GM19351 (cell line): ENCODE results near the gene HSPB2.
"Not testable (repeated sequence)": the region's sequence is repeated elsewhere in the genome, so short reads cannot be mapped to it uniquely, and the experiment has no call there.

ENCODE experiments used
- ATAC-seq: cut with Tn5 transposase; IDR thresholded peaks from one replicate; pipeline ENCODE4 v1.9.1; 2021; ENCODE audit warnings: mild to moderate bottlenecking, moderate library complexity; ENCODE audit not compliant: unreplicated experiment

Gene HSPB2

DNA sequence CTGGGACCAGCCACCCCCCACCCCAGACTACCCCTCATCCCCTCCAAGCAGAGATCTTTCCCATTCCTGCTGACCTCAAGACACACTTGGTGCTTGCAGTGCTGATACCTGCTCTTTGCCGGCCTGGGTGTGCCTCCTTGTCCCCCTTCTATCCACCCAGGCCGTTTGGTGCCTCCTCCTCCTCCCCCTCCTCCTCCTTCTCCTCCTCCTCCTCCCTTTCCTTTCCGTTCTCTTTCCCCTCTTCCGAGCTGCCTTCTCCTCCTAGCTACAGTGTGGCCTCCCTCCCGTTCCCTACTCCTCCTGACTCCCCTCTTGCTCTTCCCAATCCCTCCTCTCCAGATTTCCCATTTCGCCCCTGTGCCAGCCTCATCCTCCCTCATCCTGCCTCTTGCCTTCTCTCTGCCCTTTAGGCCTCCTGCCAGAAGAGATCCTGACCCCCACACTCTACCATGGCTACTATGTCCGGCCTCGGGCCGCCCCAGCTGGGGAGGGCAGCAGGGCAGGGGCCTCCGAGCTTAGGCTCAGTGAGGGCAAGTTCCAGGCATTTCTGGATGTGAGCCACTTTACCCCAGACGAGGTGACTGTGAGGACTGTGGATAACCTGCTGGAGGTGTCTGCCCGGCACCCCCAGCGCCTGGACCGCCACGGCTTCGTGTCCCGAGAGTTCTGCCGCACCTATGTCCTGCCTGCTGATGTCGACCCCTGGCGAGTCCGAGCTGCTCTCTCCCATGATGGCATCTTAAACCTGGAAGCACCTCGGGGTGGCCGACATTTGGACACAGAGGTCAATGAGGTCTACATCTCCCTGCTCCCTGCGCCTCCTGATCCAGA is 712 bp downstream of the HSPB2 start:
- no peak for ATAC-seq

DNA sequence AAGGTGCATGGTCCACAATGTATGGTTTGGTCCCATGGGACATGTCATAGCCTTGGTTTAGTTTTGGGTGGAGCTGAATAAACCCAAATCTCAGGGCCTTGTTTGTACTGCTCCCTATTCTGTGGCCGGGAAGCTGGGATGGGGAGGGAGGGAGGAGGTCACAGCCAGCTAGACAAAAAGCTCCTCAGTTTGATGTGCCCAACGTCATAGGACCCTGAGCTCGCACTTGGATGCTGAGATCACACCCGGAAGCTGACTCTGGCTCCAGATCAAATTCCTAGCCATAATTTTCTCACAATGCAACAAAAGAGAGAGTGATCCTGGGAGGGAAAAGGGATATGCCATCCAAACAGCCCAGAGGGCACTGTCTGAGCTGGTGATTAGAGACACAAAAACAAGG is 1.5 kb downstream of the HSPB2 start:
- no peak for ATAC-seq

DNA sequence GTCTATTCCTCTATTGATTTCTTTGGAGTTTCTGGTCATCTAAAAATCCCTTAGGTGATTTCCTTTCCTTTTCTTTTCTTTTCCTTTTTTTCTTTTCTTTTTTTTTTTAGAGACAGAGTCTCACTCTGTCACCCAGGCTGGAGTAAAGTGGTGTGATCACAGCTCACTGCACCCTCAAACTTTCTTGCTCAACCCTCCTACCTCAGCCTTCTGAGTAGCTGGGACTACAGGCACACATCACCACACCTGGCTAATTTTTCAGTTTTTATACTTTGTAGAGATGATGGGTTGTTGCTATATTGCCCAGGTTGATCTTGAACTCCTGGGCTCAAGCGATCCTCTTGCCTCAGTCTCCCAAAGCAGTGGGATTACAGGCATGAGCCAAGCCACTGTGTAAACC is 4.2 kb downstream of the HSPB2 start:
- ATAC-seq = no peak

DNA sequence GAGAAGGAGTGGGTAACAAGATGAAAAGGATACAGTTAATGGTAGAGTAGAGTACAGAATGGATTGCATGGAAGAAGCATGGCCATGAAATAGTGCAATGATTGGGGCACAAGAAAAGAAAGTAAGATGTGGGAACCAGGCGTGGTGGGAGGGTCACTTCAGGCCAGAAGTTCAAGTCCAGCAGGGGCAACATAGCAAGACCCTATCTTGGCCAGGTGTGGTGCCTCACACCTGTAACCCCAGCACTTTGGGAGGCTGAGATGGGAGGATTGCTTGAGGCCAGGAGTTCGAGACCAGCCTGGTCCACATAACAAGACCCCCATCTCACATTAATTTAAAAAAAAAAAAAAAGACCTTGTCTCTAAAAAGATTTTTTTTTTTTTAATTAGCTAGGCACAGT is 4.8 kb downstream of the HSPB2 start:
- ATAC-seq = no peak

- no peak for ATAC-seq
Measured at GRCh38 chr11:111917788-111918187, 5.3 kb downstream of the HSPB2 start.

- no peak for ATAC-seq
Measured at GRCh38 chr11:111918390-111919256, 6.1 kb downstream of the HSPB2 start, which contains the start of gene C11orf52. TSS of gene C11orf52 (plus strand) at chr11:111918913. CDS start at chr11:111918973, 60 bp downstream.

GRCh38 chr11:111920908-111921307 is 8.4 kb downstream of the HSPB2 start:
- no peak for ATAC-seq

DNA sequence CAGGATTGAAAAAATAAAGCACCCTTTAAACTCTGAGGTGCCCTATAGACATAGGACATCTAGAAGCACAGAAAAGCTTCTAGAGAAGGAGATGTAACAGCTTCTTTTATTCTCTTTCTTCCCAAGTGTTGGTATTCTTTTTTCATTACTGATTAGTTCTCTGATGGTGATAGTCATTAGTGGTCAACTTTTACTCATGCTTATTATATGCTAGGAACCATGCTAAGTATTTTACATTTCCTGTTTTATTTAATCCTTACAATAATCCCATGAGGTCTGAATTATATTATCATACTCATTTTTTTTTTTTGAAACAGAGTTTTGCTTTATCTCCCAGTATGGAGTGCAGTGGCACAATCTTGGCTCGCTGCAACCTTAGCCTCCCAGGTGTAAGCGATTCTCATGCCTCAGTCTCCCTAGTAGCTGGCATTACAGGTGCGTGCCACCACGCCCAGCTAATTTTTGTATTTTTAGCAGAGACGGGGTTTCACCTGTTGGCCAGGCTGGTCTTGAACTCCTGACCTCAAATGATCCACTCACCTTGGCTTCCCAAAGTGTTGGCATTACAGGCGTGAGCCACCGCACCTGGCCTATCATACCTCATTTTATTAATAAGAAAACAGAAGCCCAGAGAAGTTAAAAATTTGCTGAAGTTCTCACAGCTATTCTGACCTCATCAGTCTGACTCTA is 9.2 kb downstream of the HSPB2 start:
- no peak for ATAC-seq

- no peak for ATAC-seq
Measured at GRCh38 chr11:111922803-111923202, 10.3 kb downstream of the HSPB2 start.

DNA sequence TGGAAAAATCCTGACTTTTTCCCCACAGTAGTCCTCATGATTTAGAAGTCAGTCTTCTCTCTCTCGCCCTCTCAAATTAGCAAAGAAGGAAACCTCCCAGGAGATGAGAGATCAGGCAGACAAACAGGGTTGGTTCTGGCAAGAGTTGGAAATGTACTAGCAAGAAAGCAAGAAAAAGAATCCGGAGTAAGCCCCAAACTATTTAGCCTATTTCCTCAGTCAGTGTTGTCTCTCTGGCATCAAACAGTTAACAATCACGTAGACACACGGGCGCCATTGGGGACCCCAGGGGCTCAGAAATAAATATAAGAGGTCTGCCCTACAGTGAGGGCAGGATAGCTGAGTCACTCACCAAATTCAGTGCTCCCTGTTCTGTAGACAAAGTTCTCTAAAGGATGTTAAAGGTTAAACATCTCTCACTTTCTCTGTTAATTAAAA is 10.8 kb downstream of the HSPB2 start:
- ATAC-seq = no peak

DNA sequence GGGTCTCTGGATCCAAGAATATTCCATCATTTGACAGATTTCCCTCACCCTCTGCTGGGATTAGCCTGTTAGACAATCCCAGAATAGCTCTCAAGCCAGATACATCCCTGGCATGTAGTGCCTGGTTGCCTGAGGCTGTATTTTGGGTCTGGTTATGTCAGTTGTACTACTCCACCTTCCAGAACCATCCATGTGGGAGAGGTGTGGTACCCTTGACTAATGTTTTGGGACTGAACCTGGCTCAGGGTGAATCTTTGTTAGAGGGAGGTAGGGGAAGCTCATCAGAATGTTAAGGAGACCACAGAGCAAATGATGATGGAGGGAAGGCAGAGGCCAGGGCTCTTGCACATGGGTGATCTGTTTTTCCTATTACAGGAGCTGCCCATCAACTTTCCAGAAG is 11.4 kb downstream of the HSPB2 start:
- no peak for ATAC-seq

GRCh38 chr11:111925953-111926352 is 13.4 kb downstream of the HSPB2 start:
- ATAC-seq = no peak

- ATAC-seq = peak; percentile 91
Measured at GRCh38 chr11:111926505-111927391, 14.2 kb downstream of the HSPB2 start.

DNA sequence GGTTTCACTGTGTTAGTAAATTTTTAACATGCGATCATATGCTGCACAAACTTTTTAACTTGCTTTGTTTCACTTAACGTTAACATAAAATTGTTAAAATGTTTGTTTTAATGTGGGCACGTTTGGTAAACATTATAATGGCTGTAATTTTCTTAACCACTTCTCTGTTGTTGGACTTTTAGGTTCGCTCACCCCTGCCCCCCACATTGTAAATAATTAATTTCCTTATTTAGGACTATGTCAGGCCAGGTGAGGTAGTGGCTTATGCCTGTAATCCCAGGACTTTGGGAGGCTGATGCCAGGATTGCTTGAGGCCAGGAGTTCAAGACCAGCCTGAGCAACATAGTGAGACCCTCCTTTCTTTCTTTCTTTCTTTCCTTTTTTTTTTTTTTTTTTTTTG is 17.9 kb downstream of the HSPB2 start:
- no peak for ATAC-seq

GRCh38 chr11:111932611-111932950 is 20.0 kb downstream of the HSPB2 start:
- ATAC-seq = no peak

GRCh38 chr11:111933176-111933575 is 20.6 kb downstream of the HSPB2 start:
- not testable (repeated sequence) for ATAC-seq

DNA sequence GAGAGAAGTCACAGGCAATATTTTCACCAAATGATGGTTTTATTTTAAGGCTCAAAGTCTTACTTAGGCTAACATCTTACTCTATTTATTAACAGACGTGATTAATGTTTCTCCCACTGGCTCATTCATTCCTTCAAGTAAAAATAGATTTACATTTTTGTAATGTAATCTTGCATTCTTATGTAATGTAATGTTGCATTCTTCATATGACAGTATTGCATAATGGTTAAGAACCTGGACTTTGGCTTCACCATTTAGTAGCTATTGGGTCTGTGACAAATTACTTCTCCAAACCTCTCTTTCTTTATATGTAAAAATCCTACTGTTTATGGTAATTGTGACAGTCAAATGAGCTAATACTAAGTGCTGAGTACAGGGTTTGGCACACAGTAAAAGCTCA is 21.3 kb downstream of the HSPB2 start:
- no peak for ATAC-seq

DNA sequence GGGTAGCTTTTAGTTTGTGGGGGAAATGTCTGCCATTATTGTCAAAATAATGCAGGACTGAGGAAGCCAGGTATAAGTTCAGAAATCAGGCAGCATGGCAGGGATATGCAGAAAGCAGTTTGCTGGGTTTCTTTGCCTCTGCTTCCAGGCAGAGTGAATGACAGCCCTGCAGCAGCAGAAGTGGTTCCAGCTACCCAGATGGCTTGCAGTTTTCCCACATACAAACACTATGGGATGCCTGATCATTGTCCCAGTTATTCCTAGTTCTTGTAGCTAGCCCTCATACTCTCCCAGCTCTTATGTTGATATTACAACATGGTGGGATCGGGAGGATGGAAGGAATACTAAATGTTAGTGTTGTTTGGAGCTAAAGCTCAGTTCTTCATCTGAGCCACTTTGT is 21.8 kb downstream of the HSPB2 start:
- no peak for ATAC-seq

DNA sequence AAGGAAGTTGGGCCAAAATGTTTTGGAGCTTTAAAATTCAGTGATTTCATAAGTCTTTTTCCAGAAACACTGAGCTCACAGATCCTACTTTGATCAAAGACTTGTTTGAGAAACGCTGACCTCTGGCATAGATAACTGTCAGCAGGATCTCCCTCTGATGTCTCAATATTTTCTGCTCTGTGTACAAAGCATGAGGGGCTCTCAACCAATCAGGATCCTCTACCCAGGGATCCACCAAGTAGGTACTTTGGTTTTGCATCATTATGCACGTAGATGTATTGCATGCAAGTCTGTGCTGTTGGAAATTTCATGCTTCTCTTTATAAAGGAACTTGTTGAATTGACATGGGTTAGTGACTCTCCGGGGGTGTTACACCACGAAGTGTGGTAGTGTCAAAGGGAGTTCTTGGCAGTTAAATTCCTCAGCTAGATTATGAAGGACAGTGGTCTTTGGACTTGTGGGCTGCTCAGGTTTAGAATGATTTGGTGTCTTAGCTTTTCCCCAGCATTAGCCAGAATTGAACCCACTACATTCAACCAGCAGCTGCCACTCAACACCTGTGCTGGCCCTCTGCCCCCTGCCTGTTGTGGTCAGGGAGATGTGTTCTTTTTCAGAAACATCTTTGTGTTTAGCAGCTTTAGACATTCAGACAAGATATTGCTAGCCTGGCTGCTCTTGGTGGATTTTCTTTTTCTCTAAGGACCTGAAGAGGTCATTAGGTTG is 22.9 kb downstream of the HSPB2 start:
- no peak for ATAC-seq

GRCh38 chr11:111936040-111936540 is 23.6 kb downstream of the HSPB2 start:
- no peak for ATAC-seq
